K562 (cell line): Measurements from ENCODE around the gene TMEM147. TPM values are rescaled to one million over a fixed set of nuclear protein-coding genes. Genes with fewer than 3 reads are reported as not detected.

ENCODE experiments used
- ATAC-seq: fragments of 200-7000 bp; cut with Tn5 transposase; 3 replicates; pipeline ENCODE4 v1.9.1; 2020; ENCODE audit warnings: moderate library complexity
- BruUV-seq: library from RNA; stranded (reverse); fragments of 400-500 nt; replicated peaks from 2 replicates; lab custom pipeline; 2021; lab: Mats Ljungman, UMichigan
- CTCF ChIA-PET: fragments of 300-600 bp; formaldehyde crosslinking; extraction: SDS; loops from one replicate; lab custom pipeline; 2021; ENCODE audit warnings: low intra/inter-chr PET ratio; lab: Yijun Ruan, JAX
- POLR2A ChIA-PET: fragments of 300-600, 350-650 bp; sonication (Branson Sonifier 250); formaldehyde crosslinking; extraction: SDS; loops from one replicate; lab custom pipeline; 2021; ENCODE audit warnings: antibody characterized with exemption, inconsistent platforms; lab: Yijun Ruan, JAX
- DNase-seq, 4 experiments: peaks; one replicate each; pipeline versions ENCODE4 v3.0.0 to v3.0.0-alpha.2; 2011 to 2018; ENCODE audit warnings: low spot score in 3 of 4, mixed read lengths in 3 of 4; ENCODE audit errors: extremely low read depth in 1 of 4
- FAIRE-seq: peaks from 2 replicates; lab custom pipeline; 2011; peaks lifted over from hg19 to GRCh38; lab: Jason Lieb, UNC
- H2AFZ ChIP-seq: 2 replicates; pipeline ENCODE4 v1.6.0; 2011; ENCODE audit warnings: low read depth, low read length, control low read depth, inconsistent platforms
- H3K27ac ChIP-seq: fragments of 200-600 bp; 3 replicates; pipeline ENCODE4 v1.8.0; 2011; ENCODE audit warnings: low read depth, mild to moderate bottlenecking, control low read depth, inconsistent platforms, low read length, moderate library complexity, mixed read lengths; ENCODE audit errors: extremely low read depth
- H3K27me3 ChIP-seq, 2 experiments: fragments of 300-600 bp in 1 of 2; 2 replicates in 1 of 2; 3 replicates in 1 of 2; pipeline versions ENCODE4 v1.6.0 to v1.8.0; 2011; ENCODE audit warnings: inconsistent platforms in 2 of 2, low read length in 2 of 2, mild to moderate bottlenecking in 1 of 2, mixed read lengths in 1 of 2, moderate library complexity in 1 of 2; ENCODE audit not compliant: control insufficient read depth in 2 of 2, insufficient read depth in 2 of 2
- H3K36me3 ChIP-seq: fragments of 300-600 bp; 3 replicates; pipeline ENCODE4 v1.8.0; 2011; ENCODE audit warnings: mild to moderate bottlenecking, low read length, inconsistent platforms; ENCODE audit not compliant: control insufficient read depth, insufficient read depth
- H3K4me1 ChIP-seq, 2 experiments: fragments of 200-600 bp in 1 of 2; replicated peaks in 1 of 2; 2 replicates in 1 of 2; 3 replicates in 1 of 2; pipeline versions ENCODE4 v1.5.1 to v1.8.0; 2011; ENCODE audit warnings: inconsistent platforms in 2 of 2, low read length in 2 of 2, mild to moderate bottlenecking in 1 of 2, mixed read lengths in 1 of 2, moderate library complexity in 1 of 2; ENCODE audit not compliant: control insufficient read depth in 2 of 2, insufficient read depth in 2 of 2
- H3K4me2 ChIP-seq: 2 replicates; pipeline ENCODE4 v1.6.1; 2011; ENCODE audit warnings: low read length, control low read depth, inconsistent platforms, mixed read lengths; ENCODE audit not compliant: insufficient read depth
- H3K4me3 ChIP-seq: fragments of 200-600 bp; sonication (generic), shearing (Covaris generic); 2 replicates; pipeline ENCODE4 v1.5.1; 2016; ENCODE audit warnings: control low read depth, inconsistent platforms
- H3K79me2 ChIP-seq: fragments of 200-600 bp; 3 replicates; pipeline ENCODE4 v1.8.0; 2011; ENCODE audit warnings: low read length, inconsistent platforms; ENCODE audit not compliant: control insufficient read depth, insufficient read depth
- H3K9ac ChIP-seq, 2 experiments: 2 replicates each; pipeline versions ENCODE4 v1.6.0 to v1.6.1; 2011; ENCODE audit warnings: low read depth in 2 of 2, low read length in 2 of 2, control low read depth in 1 of 2, inconsistent platforms in 1 of 2, mild to moderate bottlenecking in 1 of 2, mixed read lengths in 1 of 2; ENCODE audit not compliant: insufficient read depth in 1 of 2
- H3K9me1 ChIP-seq: one replicate; pipeline ENCODE4 v1.6.0; 2011; ENCODE audit warnings: inconsistent platforms, mild to moderate bottlenecking, low read length, moderate library complexity; ENCODE audit not compliant: control insufficient read depth, insufficient read depth
- H3K9me3 ChIP-seq: replicated peaks from 2 replicates; pipeline ENCODE4 v1.5.1; 2011; ENCODE audit warnings: low read depth, low read length, inconsistent platforms; ENCODE audit not compliant: control insufficient read depth, insufficient read depth
- H4K20me1 ChIP-seq: replicated peaks from 2 replicates; pipeline ENCODE4 v1.6.1; 2011; ENCODE audit warnings: low read length, inconsistent platforms, mixed read lengths; ENCODE audit not compliant: control insufficient read depth, insufficient read depth
- ARID3B ChIP-seq: fragments of 250-450 bp; sonication (Bioruptor Pico); IDR thresholded peaks from 2 replicates; pipeline ENCODE4 v1.4.0; 2020; ENCODE audit warnings: borderline replicate concordance
- NRF1 ChIP-seq, 2 experiments: fragments of 450-650 bp; IDR thresholded peaks in 1 of 2; conservative IDR thresholded peaks in 1 of 2; 2 replicates each; pipeline ENCODE4 v1.6.1; 2014; ENCODE audit warnings: mild to moderate bottlenecking in 2 of 2
- SMARCC2 ChIP-seq: fragments of 450-650 bp; IDR thresholded peaks from 2 replicates; pipeline ENCODE4 v1.6.1; 2017; ENCODE audit warnings: antibody characterized with exemption, moderate library complexity, mild to moderate bottlenecking, low read depth
- ZC3H8 ChIP-seq: fragments of 450-650 bp; IDR thresholded peaks from 2 replicates; pipeline ENCODE4 v1.6.1; 2017
- WGBS: fragments of 100-300 bp; shearing (Covaris generic); methylation state at CpG from one replicate; pipeline ENCODE4 v1.1.6; 2016; ENCODE audit warnings: low coverage, mixed read lengths; ENCODE audit not compliant: insufficient coverage; ENCODE audit errors: missing lambda C conversion rate; 5-methylcytosine and 5-hydroxymethylcytosine counted together
- in situ Hi-C: fragments of 300-500 bp; cut with MboI; formaldehyde crosslinking; loops from 4 replicates; pipeline ENCODE4 v1.15.0; 2018; ENCODE audit warnings: inconsistent platforms, mixed read lengths
- intact Hi-C: fragments of 100-400 bp; cut with micrococcal nuclease; formaldehyde crosslinking; loops from 2 replicates; pipeline ENCODE4 v1.14.2; 2022
- polyA plus RNA-seq, 8 experiments: library from polyadenylated mRNA; depleted of rRNA in 4 of 8; stranded (reverse) in 5 of 8; unstranded in 3 of 8; fragments of >200 nt; fragmentation: Nextera tagmentation in 2 of 8; fragmentation: Illumina TruSeq in 1 of 8; extraction: Ambion mirVana in 2 of 8; extraction: Trizol in 1 of 8; gene quantifications; 2 replicates each; pipeline versions ENCODE4 v1.2.1 to v1.2.3, GENCODE V29; 2011 to 2014; ENCODE audit warnings: inconsistent platforms in 1 of 8, missing spikeins in 1 of 8
- total RNA-seq, 7 experiments: library from RNA; depleted of rRNA in 6 of 7; stranded (reverse); fragments of >200 nt in 6 of 7; fragmentation: Illumina TruSeq in 2 of 7; extraction: Trizol in 2 of 7; gene quantifications; 2 replicates each; pipeline versions ENCODE4 v1.2.1 to v1.2.3, GENCODE V29; 2011 to 2021; ENCODE audit warnings: low replicate concordance in 1 of 7

The TMEM147 gene
- total and polyA plus RNA-seq, 9 of the 15 experiments (the other 6 are each of a cell fraction or from before 2014, with no cell fraction given) = 73.8 to 194 (median 142) TPM

- WGBS = 62% methylated on average over 45 of the region's 53 CpGs
- Histone ChIP-seq H3K27ac (no peak overlapping the region), H4K20me1 (peaks cover 7% of the 10 kb centered on the region; the same call in 1 of the 2 replicates), H3K4me3 (peak overlapping the region; percentile 55), H3K9me3 (no peaks in the 10 kb centered on the region), H3K79me2 (no peaks in the 10 kb centered on the region), H3K27me3 (peaks cover 28 to 50% of the 10 kb centered on the region in 2 experiments; a peak in 4 of 5 replicates), H3K9me1 (peaks cover 3% of the 10 kb centered on the region), H3K9ac (peak overlapping the region in 1 of 2 experiments; percentile 13; a peak in 1 of 4 replicates), H3K36me3 (no peaks in the 10 kb centered on the region), H2AFZ (no peak overlapping the region), H3K4me2 (peak overlapping the region; percentile 91), H3K4me1 (peaks cover 4 to 43% of the 10 kb centered on the region in 2 experiments; a peak in 3 of 5 replicates)
- DNase-seq (no peak), FAIRE-seq (no peak), ATAC-seq (no peak)
- in situ Hi-C loops (no loop called here), intact Hi-C loops (loop anchor here (5.0 kb wide), 3 partner anchors 34 to 374 kb away; partner anchors contain the start of gene ETV2)
- 0 out of 2 replicates have a peak, but pooled peaks have one; percentile 47 for TF ChIP-seq ARID3B (CRISPR knock-in tag)
- peak; percentile 5 to 31; a peak in 1 of 4 replicates for TF ChIP-seq NRF1 (conservative IDR thresholded peaks at IDR 0.05 in 1 of 2, IDR thresholded peaks at IDR 0.05 in 1 of 2)
- TF ChIP-seq ZC3H8 = no peak
- no peak for TF ChIP-seq SMARCC2
- CTCF ChIA-PET = no interaction called here
- POLR2A ChIA-PET = interaction anchor here (0.5 to 1.0 kb wide), 4 partner anchors 8 to 216 kb away, joined by 3 read pairs; no protein-coding TSS in a partner anchor
- BruUV-seq = no TSS peak
Observed at GRCh38 chr19:35558400-35559280, 13.2 kb downstream of the TMEM147 start.
